Endodermal cell (in vitro differentiated cells): ENCODE data around the gene SAMD11. TPM values are rescaled to one million over a fixed set of nuclear protein-coding genes. Genes with fewer than 3 reads are reported as not detected.
A peak's percentile ranks its signal among the peaks of the same experiment; 100 is the strongest.

Experiments used
- DNase-seq: peaks from one replicate; pipeline ENCODE4 v3.0.0-alpha.2; 2017
- H3K27ac ChIP-seq: 2 replicates; pipeline ENCODE4 v1.5.1; 2013; ENCODE audit warnings: mild to moderate bottlenecking, low read depth, low read length, moderate library complexity
- H3K27me3 ChIP-seq: 2 replicates; pipeline ENCODE4 v1.6.1; 2013; ENCODE audit warnings: mild to moderate bottlenecking, low read length, moderate library complexity; ENCODE audit not compliant: insufficient read depth, control insufficient read depth, poor library complexity, severe bottlenecking
- H3K36me3 ChIP-seq: 2 replicates; pipeline ENCODE4 v1.7.0; 2013; ENCODE audit warnings: mild to moderate bottlenecking, low read length, moderate library complexity; ENCODE audit not compliant: control insufficient read depth, insufficient read depth
- H3K4me1 ChIP-seq: one replicate; pipeline ENCODE4 v1.7.0; 2013; ENCODE audit warnings: low read length; ENCODE audit not compliant: control insufficient read depth, insufficient read depth
- H3K4me3 ChIP-seq: 2 replicates; pipeline ENCODE4 v1.5.1; 2013; ENCODE audit warnings: mild to moderate bottlenecking, low read length, moderate library complexity
- H3K9ac ChIP-seq: 2 replicates; pipeline ENCODE4 v1.6.1; 2013; ENCODE audit warnings: mild to moderate bottlenecking, low read length, moderate library complexity; ENCODE audit not compliant: poor library complexity, severe bottlenecking; ENCODE audit errors: extremely low read depth
- H3K9me3 ChIP-seq: 2 replicates; pipeline ENCODE4 v1.6.1; 2013; ENCODE audit warnings: mild to moderate bottlenecking, low read length, moderate library complexity; ENCODE audit not compliant: control insufficient read depth
- H3K27ac Mint-ChIP-seq: 2 replicates; pipeline ENCODE4 v1.8.0; 2020; ENCODE audit warnings: mixed read lengths
- H3K27me3 Mint-ChIP-seq: 2 replicates; pipeline ENCODE4 v1.8.0; 2021; ENCODE audit warnings: mild to moderate bottlenecking, mixed read lengths; ENCODE audit not compliant: insufficient read depth
- H3K36me3 Mint-ChIP-seq: 2 replicates; pipeline ENCODE4 v1.8.0; 2020; ENCODE audit warnings: low read depth, mixed read lengths
- H3K4me1 Mint-ChIP-seq: 2 replicates; pipeline ENCODE4 v1.8.0; 2020; ENCODE audit warnings: mixed read lengths
- H3K4me3 Mint-ChIP-seq: 2 replicates; pipeline ENCODE4 v1.8.0; 2020; ENCODE audit warnings: mild to moderate bottlenecking, moderate library complexity, mixed read lengths
- H3K9me3 Mint-ChIP-seq: 2 replicates; pipeline ENCODE4 v1.8.0; 2020; ENCODE audit warnings: mild to moderate bottlenecking, mixed read lengths
- CTCF ChIP-seq: fragments of 200-600 bp; sonication (generic); conservative IDR thresholded peaks from 2 replicates; pipeline ENCODE4 v1.5.0; 2021; ENCODE audit warnings: antibody characterized with exemption, mild to moderate bottlenecking
- WGBS, 2 experiments: methylation state at CpG; one replicate each; pipeline versions ENCODE4 v1.1.5 to v1.1.7; 2013; ENCODE audit warnings: missing lambda C conversion rate in 2 of 2, mixed read lengths in 1 of 2; ENCODE audit not compliant: insufficient coverage in 1 of 2, insufficient read length in 1 of 2; 5-methylcytosine and 5-hydroxymethylcytosine counted together
- total RNA-seq, 2 donors: library from RNA; stranded (reverse); fragmentation: NEBNext Ultra II Directional in 1 of 2; extraction: Animal tissue kit (Norgen Biotek cat#: 25700) in 1 of 2; gene quantifications; 2 replicates in 1 of 2; 3 replicates in 1 of 2; pipeline ENCODE4 v1.2.1, GENCODE V29; 2021

The SAMD11 gene
- total RNA-seq, 2 donors from 2014 or later, result 152 to 156 TPM

GRCh38 chr1:930633-931138 is 7.0 kb downstream of the SAMD11 start:
- Histone ChIP-seq H3K4me3 (no peak overlapping the region), H3K27me3 (peaks cover 55% of the 10 kb centered on the region), H3K9ac (no peak overlapping the region), H3K27ac (no peak overlapping the region), H3K9me3 (no peaks in the 10 kb centered on the region), H3K4me1 (peaks cover 9% of the 10 kb centered on the region), H3K36me3 (no peaks in the 10 kb centered on the region)
- DNase-seq, result no peak
- Mint-ChIP-seq H3K9me3 (no peaks in the 10 kb centered on the region), H3K4me3 (no peak overlapping the region), H3K27ac (no peak overlapping the region), H3K27me3 (peaks cover 68% of the 10 kb centered on the region), H3K36me3 (peaks cover 25% of the 10 kb centered on the region), H3K4me1 (peaks cover 26% of the 10 kb centered on the region)
- TF ChIP-seq CTCF, result no peak
- 76 to 84% methylated on average over 14 to 18 of the region's 18 CpGs for WGBS, 2 experiments

GRCh38 chr1:931380-932172 is 7.9 kb downstream of the SAMD11 start:
- WGBS, 2 experiments, result 74 to 78% methylated on average over 10 to 15 of the region's 15 CpGs
- H3K9ac ChIP-seq, result no peak overlapping the region
- peak; percentile 57 for DNase-seq
- Mint-ChIP-seq H3K9me3 (no peaks in the 10 kb centered on the region), H3K36me3 (peaks cover 21% of the 10 kb centered on the region), H3K4me3 (no peak overlapping the region), H3K27ac (no peak overlapping the region), H3K4me1 (peaks cover 21% of the 10 kb centered on the region), H3K27me3 (peaks cover 60% of the 10 kb centered on the region)
- no peak overlapping the region for H3K4me3 ChIP-seq
- no peaks in the 10 kb centered on the region for H3K9me3 ChIP-seq
- no peak overlapping the region for H3K27ac ChIP-seq
- H3K36me3 ChIP-seq, result no peaks in the 10 kb centered on the region
- peaks cover 12% of the 10 kb centered on the region for H3K4me1 ChIP-seq
- H3K27me3 ChIP-seq, result peaks cover 52% of the 10 kb centered on the region
- TF ChIP-seq CTCF, result peak; percentile 33

- H3K36me3 Mint-ChIP-seq, result peaks cover 18% of the 10 kb centered on the region
- H3K4me1 Mint-ChIP-seq, result peaks cover 20% of the 10 kb centered on the region
- no peaks in the 10 kb centered on the region for H3K36me3 ChIP-seq
- H3K4me3 Mint-ChIP-seq, result no peak overlapping the region
- peaks cover 12% of the 10 kb centered on the region for H3K4me1 ChIP-seq
- H3K27ac Mint-ChIP-seq, result no peak overlapping the region
- no peak overlapping the region for H3K4me3 ChIP-seq
- TF ChIP-seq CTCF, result no peak
- peaks cover 58% of the 10 kb centered on the region for H3K27me3 Mint-ChIP-seq
- no peaks in the 10 kb centered on the region for H3K9me3 ChIP-seq
- peaks cover 46% of the 10 kb centered on the region for H3K27me3 ChIP-seq
- DNase-seq, result peak; percentile 57
- 53 to 70% methylated on average over 13 to 16 of the region's 16 CpGs for WGBS, 2 experiments
- H3K9me3 Mint-ChIP-seq, result no peaks in the 10 kb centered on the region
- H3K27ac ChIP-seq, result no peak overlapping the region
- no peak overlapping the region for H3K9ac ChIP-seq
Measured at GRCh38 chr1:932173-932510, 8.4 kb downstream of the SAMD11 start.
